ENCODE results near the gene PBX1. TPM values are rescaled to one million over a fixed set of nuclear protein-coding genes. Genes with fewer than 3 reads are reported as not detected.

The PBX1 gene
- total RNA-seq, 6 donors from 2014 or later = 17.8 to 59.6 (median 38.3) TPM

- ATAC-seq (ENCODE audit: low FRiP score in 2 of 2) (no peak), DNase-seq (no peak)
- no peaks in the 10 kb centered on the region for H3K27me3 ChIP-seq
- H3K9me3 ChIP-seq = no peaks in the 10 kb centered on the region
- TF ChIP-seq POLR2A (IDR thresholded peaks at IDR 0.05) (no peak), POLR2AphosphoS5 (IDR thresholded peaks at IDR 0.05) (no peak), EP300 (IDR thresholded peaks at IDR 0.05) (no peak)
- TF ChIP-seq, protein P1, sequence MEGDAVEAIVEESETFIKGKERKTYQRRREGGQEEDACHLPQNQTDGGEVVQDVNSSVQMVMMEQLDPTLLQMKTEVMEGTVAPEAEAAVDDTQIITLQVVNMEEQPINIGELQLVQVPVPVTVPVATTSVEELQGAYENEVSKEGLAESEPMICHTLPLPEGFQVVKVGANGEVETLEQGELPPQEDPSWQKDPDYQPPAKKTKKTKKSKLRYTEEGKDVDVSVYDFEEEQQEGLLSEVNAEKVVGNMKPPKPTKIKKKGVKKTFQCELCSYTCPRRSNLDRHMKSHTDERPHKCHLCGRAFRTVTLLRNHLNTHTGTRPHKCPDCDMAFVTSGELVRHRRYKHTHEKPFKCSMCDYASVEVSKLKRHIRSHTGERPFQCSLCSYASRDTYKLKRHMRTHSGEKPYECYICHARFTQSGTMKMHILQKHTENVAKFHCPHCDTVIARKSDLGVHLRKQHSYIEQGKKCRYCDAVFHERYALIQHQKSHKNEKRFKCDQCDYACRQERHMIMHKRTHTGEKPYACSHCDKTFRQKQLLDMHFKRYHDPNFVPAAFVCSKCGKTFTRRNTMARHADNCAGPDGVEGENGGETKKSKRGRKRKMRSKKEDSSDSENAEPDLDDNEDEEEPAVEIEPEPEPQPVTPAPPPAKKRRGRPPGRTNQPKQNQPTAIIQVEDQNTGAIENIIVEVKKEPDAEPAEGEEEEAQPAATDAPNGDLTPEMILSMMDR (IDR thresholded peaks at IDR 0.05) = no peak
- no peak overlapping the region for H3K4me3 ChIP-seq
- peaks cover 0 to 9% (median 4%) of the 10 kb centered on the region in 4 donors for H3K4me1 ChIP-seq
- 84 to 87% methylated on average over 1 of the region's 1 CpG for WGBS, 2 donors
- no peaks in the 10 kb centered on the region for H3K36me3 ChIP-seq
- no peak overlapping the region for H3K27ac ChIP-seq
Observed at GRCh38 chr1:164581762-164582161, 22.8 kb downstream of the PBX1 start.

DNA sequence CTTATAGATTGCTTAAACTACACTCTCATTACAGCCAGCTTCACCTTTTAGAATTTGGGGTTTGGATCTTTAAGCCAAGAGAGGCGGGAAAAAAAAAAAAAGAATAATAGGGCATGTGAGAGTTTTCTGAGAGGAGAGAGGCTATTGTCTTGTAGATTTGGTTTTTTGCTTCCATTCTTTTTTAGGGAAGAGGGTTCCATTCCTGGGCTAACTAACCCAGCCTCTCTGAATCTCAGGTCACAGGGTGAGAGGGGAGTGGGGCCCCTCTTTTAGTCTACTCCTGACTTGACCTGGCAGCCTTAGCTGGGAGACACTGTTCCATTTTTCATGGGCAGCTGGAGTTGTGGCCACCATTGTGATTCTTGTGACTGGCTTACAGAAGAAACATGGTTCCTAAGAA lies 24.2 kb downstream of the PBX1 start:
- 61 to 81% methylated on average over 1 of the region's 1 CpG for WGBS, 2 donors
- no peak for TF ChIP-seq POLR2A (IDR thresholded peaks at IDR 0.05)
- TF ChIP-seq, protein P1 (IDR thresholded peaks at IDR 0.05) = no peak
- TF ChIP-seq EP300 (IDR thresholded peaks at IDR 0.05) = no peak
- no peak for TF ChIP-seq POLR2AphosphoS5 (IDR thresholded peaks at IDR 0.05)
- Histone ChIP-seq H3K4me1 (peaks cover 2 to 21% (median 7%) of the 10 kb centered on the region in 4 donors), H3K27ac (no peak overlapping the region), H3K9me3 (no peaks in the 10 kb centered on the region), H3K36me3 (no peaks in the 10 kb centered on the region), H3K4me3 (no peak overlapping the region), H3K27me3 (no peaks in the 10 kb centered on the region)
- ATAC-seq (ENCODE audit: low FRiP score in 2 of 2) (no peak), DNase-seq (no peak)

GRCh38 chr1:164583835-164584539 lies 25.0 kb downstream of the PBX1 start:
- H3K27ac ChIP-seq = no peak overlapping the region
- ATAC-seq (ENCODE audit: low FRiP score in 2 of 2) (no peak), DNase-seq (no peak)
- WGBS, 2 donors = 82 to 88% methylated on average over 5 of the region's 5 CpGs
- H3K4me3 ChIP-seq = no peak overlapping the region
- no peaks in the 10 kb centered on the region for H3K27me3 ChIP-seq
- TF ChIP-seq POLR2A (IDR thresholded peaks at IDR 0.05) (no peak), POLR2AphosphoS5 (IDR thresholded peaks at IDR 0.05) (no peak), EP300 (IDR thresholded peaks at IDR 0.05) (no peak)
- TF ChIP-seq, protein P1 (IDR thresholded peaks at IDR 0.05) = no peak
- no peaks in the 10 kb centered on the region for H3K9me3 ChIP-seq
- H3K4me1 ChIP-seq = peaks cover 2 to 19% (median 11%) of the 10 kb centered on the region in 4 donors
- no peaks in the 10 kb centered on the region for H3K36me3 ChIP-seq

DNA sequence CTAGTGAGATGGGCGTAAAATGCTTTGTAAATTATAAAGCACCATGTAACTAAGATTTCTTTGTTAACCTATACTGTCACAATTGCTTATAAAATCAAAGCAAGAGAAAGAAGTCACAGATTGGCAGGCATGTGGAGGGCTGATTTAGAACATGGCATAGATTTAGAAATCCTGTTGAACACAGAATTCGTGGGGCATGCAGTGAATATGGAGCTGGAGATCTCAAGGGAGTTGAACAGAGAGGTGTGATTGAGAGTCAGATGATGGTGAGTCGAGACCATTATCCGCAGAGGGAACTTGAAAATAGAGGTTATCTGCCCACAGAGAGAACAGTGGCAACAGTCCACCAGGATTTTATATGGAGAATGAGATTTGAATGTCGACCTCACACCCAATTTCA lies 27.6 kb downstream of the PBX1 start:
- Histone ChIP-seq H3K36me3 (no peaks in the 10 kb centered on the region), H3K4me1 (peaks cover 4 to 22% (median 22%) of the 10 kb centered on the region in 4 donors), H3K27ac (no peak overlapping the region), H3K27me3 (no peaks in the 10 kb centered on the region), H3K9me3 (no peaks in the 10 kb centered on the region), H3K4me3 (no peak overlapping the region)
- ATAC-seq (ENCODE audit: low FRiP score in 2 of 2) (no peak), DNase-seq (no peak)
- WGBS, 2 donors = 74 to 87% methylated on average over 5 of the region's 5 CpGs
- TF ChIP-seq, protein P1 (IDR thresholded peaks at IDR 0.05) = no peak
- no peak for TF ChIP-seq POLR2A (IDR thresholded peaks at IDR 0.05)
- TF ChIP-seq POLR2AphosphoS5 (IDR thresholded peaks at IDR 0.05) = no peak
- no peak for TF ChIP-seq EP300 (IDR thresholded peaks at IDR 0.05)
